Sigmoid colon (tissue), 7 donors: ENCODE data around the gene ACSF2. TPM values are rescaled to one million over a fixed set of nuclear protein-coding genes. Genes with fewer than 3 reads are reported as not detected.

Source experiments
- DNase-seq: peaks from one replicate; pipeline ENCODE4 v3.0.0-alpha.2; 2019
- H3K27ac ChIP-seq, 4 donors: fragments of 200-600 bp; sonication (generic); one replicate each; pipeline ENCODE4 v1.5.1; 2016 to 2019; ENCODE audit warnings: mild to moderate bottlenecking in 1 of 4
- H3K27me3 ChIP-seq, 3 donors: fragments of 200-600 bp; sonication (generic); one replicate each; pipeline ENCODE4 v1.5.1; 2019; ENCODE audit warnings: mild to moderate bottlenecking in 1 of 3
- H3K36me3 ChIP-seq, 4 donors: fragments of 200-600 bp; sonication (generic); one replicate each; pipeline ENCODE4 v1.5.1; 2016 to 2019
- H3K4me1 ChIP-seq, 4 donors: fragments of 200-600 bp; sonication (generic); one replicate each; pipeline ENCODE4 v1.5.1; 2017 to 2019
- H3K4me3 ChIP-seq, 4 donors: fragments of 200-600 bp; sonication (generic); one replicate each; pipeline ENCODE4 v1.5.1; 2017 to 2019; ENCODE audit warnings: mild to moderate bottlenecking in 2 of 4, moderate library complexity in 1 of 4
- H3K9me3 ChIP-seq, 4 donors: fragments of 200-600 bp in 3 of 4; sonication (generic) in 3 of 4; one replicate each; pipeline versions ENCODE4 v1.5.1 to v1.6.1; 2013 to 2019
- CTCF ChIP-seq, 4 experiments: fragments of 450-650 bp in 3 of 4; fragments of 200-600 bp in 1 of 4; IDR thresholded peaks; one replicate each; pipeline ENCODE4 v1.5.1; 2016 to 2019; ENCODE audit warnings: antibody characterized with exemption in 4 of 4, mild to moderate bottlenecking in 3 of 4, moderate library complexity in 2 of 4
- EP300 ChIP-seq, 4 donors: sonication (generic); formaldehyde crosslinking; IDR thresholded peaks; one replicate each; pipeline ENCODE4 v1.6.1; 2017; ENCODE audit warnings: antibody characterized with exemption in 4 of 4
- POLR2A ChIP-seq, 2 donors: fragments of 450-650 bp; IDR thresholded peaks; one replicate each; pipeline ENCODE4 v1.6.1; 2016; ENCODE audit warnings: antibody characterized with exemption in 2 of 2, mild to moderate bottlenecking in 2 of 2, moderate library complexity in 2 of 2
- POLR2AphosphoS5 ChIP-seq, 4 donors: sonication (generic); formaldehyde crosslinking; IDR thresholded peaks; one replicate each; pipeline ENCODE4 v1.6.1; 2017; ENCODE audit warnings: antibody characterized with exemption in 4 of 4
- WGBS, 2 donors: extraction: QIAGEN DNeasy Blood & Tissue Kit; methylation state at CpG; one replicate each; pipeline ENCODE4 v1.1.7; 2013; 5-methylcytosine and 5-hydroxymethylcytosine counted together
- intact Hi-C: fragments of 100-400 bp; cut with DNase I; formaldehyde crosslinking; loops from one replicate; pipeline ENCODE4 v1.15.1; 2023
- polyA plus RNA-seq, 3 donors: library from polyadenylated mRNA; stranded (reverse); fragments of 200-250 nt; gene quantifications; one replicate each; pipeline ENCODE4 v1.2.3, GENCODE V29; 2013
- total RNA-seq, 4 donors: library from RNA; depleted of rRNA; stranded (reverse); fragments of >200 nt; gene quantifications; one replicate each; pipeline ENCODE4 v1.1.0, GENCODE V29; 2016
- donor health status: healthy with polysubstance abuse.
- donor health status: Bipolar disorder and iron deficiency.
- donor health status: healthy.

ACSF2 gene
- total and polyA plus RNA-seq, 7 donors = 8.2 to 61.7 (median 28.5) TPM

DNA sequence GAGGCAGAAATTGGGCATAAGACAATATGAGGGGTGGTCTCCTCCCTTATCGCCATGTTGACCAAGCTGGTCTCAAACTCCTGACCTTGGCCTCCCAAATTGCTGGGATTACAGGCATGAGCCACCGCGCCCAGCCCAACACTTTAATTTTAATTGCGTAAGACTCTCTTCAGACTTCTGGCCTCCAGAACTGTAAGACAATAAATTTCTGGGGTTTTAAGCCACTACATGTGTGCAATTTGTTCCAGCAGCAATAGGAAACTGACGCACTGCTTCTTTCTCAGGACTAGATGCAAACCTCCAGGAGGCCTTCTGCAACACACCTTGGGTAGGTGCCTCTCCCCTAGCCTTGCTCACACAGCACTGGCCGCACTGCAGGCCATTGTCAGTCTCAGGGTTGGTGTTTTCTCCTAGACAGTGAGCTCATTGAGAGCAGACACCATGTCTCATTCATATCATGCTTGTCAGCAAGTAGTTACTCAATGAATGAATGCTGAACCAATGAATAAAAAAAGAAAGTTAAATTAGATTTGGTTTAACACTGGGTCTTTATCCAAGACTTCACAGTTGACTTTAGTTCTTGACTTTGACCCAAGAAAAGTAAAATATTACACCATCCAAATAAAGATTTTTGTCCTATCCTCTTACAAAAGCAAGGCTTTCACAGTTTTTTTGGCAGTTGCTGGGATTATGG is 5.5 kb upstream of the ACSF2 start:
- no peak for DNase-seq
- Histone ChIP-seq H3K4me1 (peaks cover 0 to 14% (median 10%) of the 10 kb centered on the region in 4 donors), H3K36me3 (no peaks in the 10 kb centered on the region), H3K4me3 (no peak overlapping the region), H3K9me3 (no peaks in the 10 kb centered on the region), H3K27ac (peak overlapping the region in 2 of 4 donors; percentile 51 to 52), H3K27me3 (no peaks in the 10 kb centered on the region)
- intact Hi-C loops = no loop called here
- TF ChIP-seq POLR2A (IDR thresholded peaks at IDR 0.05) (no peak), POLR2AphosphoS5 (IDR thresholded peaks at IDR 0.05) (no peak), CTCF (IDR thresholded peaks at IDR 0.05) (no peak), EP300 (IDR thresholded peaks at IDR 0.05) (no peak)
- 91 to 92% methylated on average over 6 of the region's 6 CpGs for WGBS, 2 donors

DNA sequence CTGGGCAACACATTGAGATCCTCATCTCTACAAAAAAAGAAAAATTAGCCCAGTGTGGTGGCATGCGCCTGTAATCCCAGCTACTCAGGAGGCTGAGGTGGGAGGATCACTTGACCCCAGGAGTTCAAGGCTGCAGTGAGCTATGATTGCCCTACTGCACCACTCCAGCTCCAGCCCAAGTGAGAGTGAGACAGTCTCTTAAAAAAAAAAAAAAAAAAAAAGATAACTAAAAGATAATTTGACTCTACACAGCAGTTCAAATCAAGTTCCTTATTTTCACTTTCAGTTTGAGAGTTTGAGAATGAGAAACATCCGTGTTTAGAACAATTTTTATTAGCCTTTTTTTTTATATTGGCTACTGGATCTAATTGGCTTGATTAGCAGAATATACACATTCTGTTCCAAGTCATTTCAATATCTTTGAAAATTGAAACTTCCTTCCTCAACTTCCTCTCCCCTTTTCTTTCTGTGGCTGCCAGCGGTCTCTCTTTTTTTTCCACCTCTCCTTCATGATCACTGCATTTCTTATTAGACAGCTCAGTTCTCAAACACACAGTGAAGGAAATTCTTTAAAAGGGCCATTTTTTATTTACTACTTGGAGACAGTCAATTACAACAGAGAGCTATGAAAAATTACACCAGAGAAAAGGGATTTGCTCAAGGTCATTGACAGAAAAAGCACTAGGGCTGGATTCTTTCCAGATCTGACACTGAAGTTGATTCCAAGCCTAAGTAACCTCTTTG is 4.5 kb upstream of the ACSF2 start:
- peak overlapping the region; percentile 51 to 65 (median 52) for H3K27ac ChIP-seq
- no peaks in the 10 kb centered on the region for H3K27me3 ChIP-seq
- peaks cover 0 to 20% (median 14%) of the 10 kb centered on the region in 4 donors for H3K4me1 ChIP-seq
- 30 to 47% methylated on average over 3 of the region's 3 CpGs for WGBS, 2 donors
- no peaks in the 10 kb centered on the region for H3K9me3 ChIP-seq
- peak overlapping the region in 3 of 4 donors; percentile 4 to 20 (median 15) for H3K4me3 ChIP-seq
- TF ChIP-seq POLR2AphosphoS5 (IDR thresholded peaks at IDR 0.05) (no peak), EP300 (IDR thresholded peaks at IDR 0.05) (no peak), CTCF (IDR thresholded peaks at IDR 0.05) (no peak), POLR2A (IDR thresholded peaks at IDR 0.05) (no peak)
- intact Hi-C loops = no loop called here
- DNase-seq = no peak
- no peaks in the 10 kb centered on the region for H3K36me3 ChIP-seq

- WGBS, 2 donors = 84 to 92% methylated on average over 2 of the region's 2 CpGs
- no peak overlapping the region for H3K4me3 ChIP-seq
- H3K36me3 ChIP-seq = no peaks in the 10 kb centered on the region
- intact Hi-C loops = no loop called here
- no peaks in the 10 kb centered on the region for H3K27me3 ChIP-seq
- H3K9me3 ChIP-seq = no peaks in the 10 kb centered on the region
- TF ChIP-seq POLR2AphosphoS5 (IDR thresholded peaks at IDR 0.05) = no peak
- no peak for TF ChIP-seq EP300 (IDR thresholded peaks at IDR 0.05)
- no peak for TF ChIP-seq CTCF (IDR thresholded peaks at IDR 0.05)
- TF ChIP-seq POLR2A (IDR thresholded peaks at IDR 0.05) = no peak
- H3K27ac ChIP-seq = no peak overlapping the region
- no peak for DNase-seq
- H3K4me1 ChIP-seq = peaks cover 0 to 32% (median 26%) of the 10 kb centered on the region in 4 donors
Measured at GRCh38 chr17:50422738-50423137, 3.3 kb upstream of the ACSF2 start.

DNA sequence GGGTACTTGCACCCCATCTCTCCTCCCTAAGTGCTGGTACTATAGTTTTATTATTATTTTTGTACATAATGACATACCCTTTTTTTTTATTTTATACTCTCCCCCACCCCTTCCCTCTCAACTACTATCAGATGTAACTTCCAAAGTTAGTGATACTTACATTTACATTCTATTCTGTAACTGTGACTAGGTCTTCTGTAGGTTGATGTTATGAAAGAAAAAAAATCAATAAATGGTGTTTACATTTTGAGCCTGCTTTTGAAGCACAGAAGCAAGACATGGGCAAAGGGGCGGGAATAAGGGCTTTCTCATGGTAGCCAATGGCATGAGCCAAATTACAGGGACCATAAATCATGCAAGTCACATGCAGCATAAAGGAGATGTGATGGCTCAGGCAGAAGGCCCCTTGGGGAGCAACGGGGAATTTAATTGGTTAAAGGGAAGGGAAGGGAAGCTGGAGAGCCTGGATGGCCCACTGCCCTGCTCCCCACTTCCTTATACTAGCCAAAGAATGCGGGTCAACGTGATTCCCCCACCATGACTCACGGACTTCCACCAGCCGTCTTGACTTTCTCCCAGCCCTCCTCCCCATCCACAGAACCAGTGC is 2.4 kb upstream of the ACSF2 start:
- Histone ChIP-seq H3K36me3 (no peaks in the 10 kb centered on the region), H3K4me3 (no peak overlapping the region), H3K9me3 (no peaks in the 10 kb centered on the region), H3K4me1 (peaks cover 0 to 38% (median 28%) of the 10 kb centered on the region in 4 donors), H3K27ac (no peak overlapping the region), H3K27me3 (no peaks in the 10 kb centered on the region)
- intact Hi-C loops = no loop called here
- WGBS, 2 donors = 58 to 71% methylated on average over 6 of the region's 6 CpGs
- peak; percentile 66 for DNase-seq
- TF ChIP-seq POLR2AphosphoS5 (IDR thresholded peaks at IDR 0.05) (no peak), CTCF (IDR thresholded peaks at IDR 0.05) (no peak), EP300 (IDR thresholded peaks at IDR 0.05) (no peak), POLR2A (IDR thresholded peaks at IDR 0.05) (no peak)
